Daoy (cell line): Measurements from ENCODE around the gene CNOT2. TPM values are rescaled to one million over a fixed set of nuclear protein-coding genes. Genes with fewer than 3 reads are reported as not detected.

Experiments
- DNase-seq: peaks from one replicate; pipeline ENCODE4 v3.0.0-alpha.2; 2015; ENCODE audit warnings: low read depth
- total RNA-seq: library from RNA; depleted of rRNA; stranded (reverse); fragments of >200 nt; shearing (Covaris generic); gene quantifications from 2 replicates; pipeline ENCODE4 v1.2.3, GENCODE V29; 2014

CNOT2 gene
- total RNA-seq, 1 experiment from 2014 or later: 143 TPM

DNA sequence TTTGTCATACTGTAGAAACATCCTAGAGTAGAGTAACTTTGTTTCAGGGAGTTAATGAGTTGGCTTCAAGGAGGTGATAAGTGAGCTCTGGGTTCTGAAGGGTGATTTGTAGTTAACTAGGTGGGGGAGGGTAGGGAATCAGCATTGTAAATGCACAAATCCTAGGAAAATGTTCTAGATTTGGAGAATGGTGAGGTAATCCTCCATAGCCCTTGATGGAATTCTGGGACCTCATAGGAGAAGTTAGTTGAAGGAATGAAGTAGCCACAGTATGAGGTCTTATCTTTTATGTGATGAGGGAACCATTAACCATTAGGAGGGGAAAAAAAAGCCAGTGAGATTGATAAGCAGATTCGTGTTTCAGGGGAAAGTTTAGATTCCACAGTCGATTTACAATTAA, 8.0 kb downstream of the CNOT2 start:
- DNase-seq: no peak

DNA sequence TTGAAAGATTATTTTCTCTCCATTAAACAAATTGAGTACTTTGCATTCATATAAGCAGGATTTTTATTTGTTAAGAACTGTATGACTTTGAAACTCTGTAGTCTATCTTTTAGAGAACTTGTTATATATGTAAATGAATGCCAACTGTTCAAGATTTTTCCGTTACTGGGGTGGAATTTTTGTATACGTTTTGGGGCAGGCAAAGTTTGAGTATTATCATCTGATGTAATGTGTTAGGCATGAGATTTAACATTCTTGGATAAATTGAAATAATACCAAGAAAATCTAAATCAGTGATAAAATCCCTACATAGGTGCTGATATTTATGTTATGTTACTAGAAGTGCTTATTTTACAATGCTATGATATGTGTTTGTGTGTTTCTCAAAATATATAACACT, 8.4 kb downstream of the CNOT2 start:
- no peak for DNase-seq

DNA sequence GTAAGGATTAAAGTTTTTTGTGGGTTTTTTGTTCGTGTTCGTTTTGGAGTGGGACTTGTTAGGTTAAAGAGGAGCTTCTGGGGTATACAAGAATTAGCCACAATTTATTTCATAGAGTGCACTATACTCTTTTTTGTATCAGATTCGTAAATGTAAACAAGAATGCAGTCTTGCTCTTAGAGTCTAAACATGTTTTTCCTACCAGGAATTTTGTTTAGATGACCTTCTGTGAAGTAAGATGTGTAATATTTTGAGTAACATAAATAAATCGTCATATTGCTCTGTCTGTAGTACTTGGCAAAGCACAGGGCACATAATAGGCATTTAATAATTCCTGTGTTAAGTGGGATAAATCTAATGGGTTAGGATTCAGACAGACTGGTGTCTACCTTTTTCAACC, 9.6 kb downstream of the CNOT2 start:
- no peak for DNase-seq

DNA sequence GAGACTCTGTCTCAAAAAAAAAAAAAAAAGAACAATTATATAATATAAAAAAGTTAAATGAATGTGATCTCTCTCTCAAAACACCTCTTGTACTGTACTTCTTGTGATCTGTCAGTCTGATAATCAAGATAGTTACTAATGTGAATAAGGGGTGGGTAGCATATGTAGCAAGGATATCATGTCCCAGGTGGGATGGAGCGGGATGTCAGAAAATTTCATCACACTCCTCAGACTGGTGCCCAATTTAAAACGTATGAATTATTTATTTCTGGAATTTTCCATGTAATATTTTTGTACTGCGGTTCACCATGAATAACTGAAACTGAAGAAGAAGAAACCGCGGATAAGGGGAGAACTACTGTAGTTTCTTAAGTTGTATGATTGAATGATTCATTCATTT, 11.0 kb downstream of the CNOT2 start:
- DNase-seq: no peak

DNA sequence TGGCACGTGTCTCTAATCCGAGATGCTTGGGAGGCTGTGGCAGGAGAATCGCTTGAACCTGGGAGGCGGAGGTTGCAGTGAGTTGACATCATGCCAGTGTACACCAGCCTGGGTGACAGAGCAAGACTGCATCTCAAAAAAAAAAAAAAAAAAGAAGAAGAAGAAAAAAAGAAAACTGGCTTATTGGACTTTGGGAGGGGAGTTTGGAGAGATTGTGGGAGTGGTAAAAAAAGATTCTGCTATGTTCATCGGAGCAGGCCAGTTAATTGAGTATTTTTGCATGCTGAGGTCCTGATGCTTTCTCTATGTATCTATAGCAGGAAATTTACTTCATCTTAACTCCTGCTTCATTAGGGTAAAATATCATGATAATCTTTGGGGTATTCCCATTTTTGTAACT, 11.6 kb downstream of the CNOT2 start:
- no peak for DNase-seq

DNA sequence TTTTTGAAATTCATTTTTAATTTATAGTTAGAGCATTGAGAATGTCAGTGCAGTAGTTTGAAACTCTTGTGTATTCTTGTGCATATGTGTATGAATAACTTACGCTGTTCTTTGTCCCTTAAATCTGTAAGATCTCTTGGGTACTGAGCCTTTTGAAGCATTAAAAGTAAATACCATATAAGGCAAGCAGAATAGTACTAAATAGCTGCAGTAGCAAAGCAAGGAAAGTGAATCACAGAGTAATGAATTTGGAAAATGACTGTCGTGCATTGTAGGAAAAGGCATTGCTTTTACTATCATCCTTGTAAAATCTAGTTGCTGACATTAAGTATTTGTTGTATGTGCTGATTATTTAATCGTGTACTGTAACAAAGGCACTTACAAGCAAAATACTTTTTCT, 12.1 kb downstream of the CNOT2 start:
- DNase-seq: no peak

DNA sequence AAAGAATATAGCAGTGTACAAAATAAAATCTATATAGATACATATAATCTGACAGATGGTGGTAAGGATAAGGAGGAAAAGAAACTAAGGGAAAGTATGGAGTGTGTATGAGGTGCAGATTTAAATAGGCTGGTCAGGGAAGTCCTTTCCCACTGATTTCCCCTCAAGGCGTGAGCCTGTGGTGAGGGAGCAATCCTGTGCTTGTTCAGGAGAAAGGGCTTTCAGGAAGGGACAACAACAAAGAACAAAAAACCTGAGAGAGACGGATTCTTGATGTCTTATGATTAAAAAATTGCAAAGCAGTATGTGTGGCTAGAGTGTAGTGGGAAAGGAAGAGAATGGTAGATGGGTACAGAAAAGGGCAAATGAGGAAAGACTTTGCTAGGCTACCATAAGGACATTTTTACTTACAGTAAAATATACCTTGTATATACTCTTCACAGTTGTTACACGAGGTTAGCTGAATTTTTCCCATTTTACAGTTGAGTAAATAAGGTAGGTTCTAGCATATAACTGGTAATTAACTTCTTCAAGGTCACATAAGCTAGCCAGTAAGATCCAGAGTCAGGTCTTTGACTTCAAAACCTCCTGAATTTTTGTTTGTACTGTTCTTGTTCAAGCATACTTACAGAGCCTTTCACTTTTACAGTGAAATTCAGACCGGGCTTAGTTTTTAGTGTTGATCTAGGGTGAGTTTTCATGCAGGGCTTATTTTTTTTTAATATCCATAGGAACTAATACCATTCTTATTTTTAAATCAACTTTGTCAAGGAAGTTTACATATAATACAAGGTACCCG, 15.6 kb downstream of the CNOT2 start:
- peak; percentile 3 for DNase-seq

DNA sequence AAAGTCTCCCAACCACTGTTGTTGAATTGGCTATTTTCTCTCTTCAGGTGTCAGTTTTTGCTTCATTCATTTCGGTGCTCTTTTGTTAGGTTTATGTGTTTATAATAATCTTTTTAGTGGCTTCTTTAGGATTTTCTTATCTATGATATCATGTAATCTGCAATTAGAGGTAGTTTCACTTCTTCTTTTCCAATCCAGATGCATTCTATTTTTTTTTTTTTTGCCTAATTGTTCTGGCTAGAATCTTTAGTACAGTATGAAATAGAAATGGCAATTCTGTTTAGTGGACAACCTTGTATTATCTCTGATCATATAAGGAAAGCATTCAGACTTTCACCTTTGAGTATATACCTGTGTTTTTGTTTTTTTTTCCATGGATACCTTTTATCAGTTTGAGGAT, 17.4 kb downstream of the CNOT2 start:
- DNase-seq: no peak

DNA sequence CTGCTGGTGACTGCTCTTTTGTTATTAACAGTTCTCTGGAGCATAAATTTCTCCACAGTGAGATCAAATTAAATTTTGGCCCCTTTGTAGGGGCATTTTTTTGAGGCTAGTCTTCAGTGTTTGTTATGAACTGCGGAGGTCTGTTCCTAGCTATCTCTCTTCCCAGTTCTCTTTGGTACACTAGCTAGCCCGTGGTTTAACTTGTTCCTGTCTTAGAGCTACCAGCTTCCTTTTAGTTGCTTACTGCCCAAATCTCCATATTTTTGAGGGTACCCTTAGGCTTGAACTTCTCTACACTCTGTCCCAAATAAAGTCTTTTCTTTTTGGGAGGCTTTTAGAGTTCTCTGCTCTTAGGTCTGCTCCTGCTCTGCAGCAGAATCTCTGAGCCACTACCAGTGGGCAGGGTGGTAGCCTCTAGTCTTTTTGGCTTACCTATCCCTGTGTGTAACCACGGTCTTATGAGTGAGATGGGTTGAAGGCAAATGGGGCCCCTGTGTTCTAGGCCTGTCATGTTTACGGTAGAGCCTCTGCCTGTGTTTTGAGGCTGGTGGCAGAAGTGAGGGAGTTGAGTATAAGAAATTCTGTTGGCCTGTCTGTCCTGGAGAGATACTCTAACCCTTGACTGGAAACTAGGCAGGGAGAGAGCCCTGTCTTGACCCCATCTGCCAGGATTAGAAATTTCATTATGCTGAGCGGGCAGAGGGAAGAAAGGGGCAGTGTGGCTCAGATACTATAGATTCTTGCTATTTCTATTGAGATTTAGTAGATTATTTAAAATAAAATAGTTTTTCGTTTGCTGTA, 21.0 kb downstream of the CNOT2 start:
- DNase-seq: no peak

DNA sequence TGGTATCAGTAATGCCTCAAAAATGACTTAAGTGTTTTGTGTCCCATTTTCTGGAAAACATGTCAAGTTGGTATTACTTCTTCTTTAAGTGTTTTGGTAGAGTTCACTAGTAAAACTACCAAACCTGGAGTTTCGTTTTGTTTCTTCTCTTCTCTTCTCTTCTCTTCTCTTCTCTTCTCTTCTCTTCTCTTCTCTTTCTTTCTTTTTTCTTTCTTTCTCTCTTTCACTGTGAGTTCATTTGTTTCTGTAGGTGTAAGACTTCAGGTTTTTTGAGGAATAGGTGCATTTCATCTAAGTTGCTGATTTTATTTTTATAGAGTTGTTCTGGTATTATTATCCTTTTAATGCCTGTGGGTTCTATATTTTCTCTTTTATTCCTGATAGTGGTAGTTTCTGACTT, 21.9 kb downstream of the CNOT2 start:
- no peak for DNase-seq

DNA sequence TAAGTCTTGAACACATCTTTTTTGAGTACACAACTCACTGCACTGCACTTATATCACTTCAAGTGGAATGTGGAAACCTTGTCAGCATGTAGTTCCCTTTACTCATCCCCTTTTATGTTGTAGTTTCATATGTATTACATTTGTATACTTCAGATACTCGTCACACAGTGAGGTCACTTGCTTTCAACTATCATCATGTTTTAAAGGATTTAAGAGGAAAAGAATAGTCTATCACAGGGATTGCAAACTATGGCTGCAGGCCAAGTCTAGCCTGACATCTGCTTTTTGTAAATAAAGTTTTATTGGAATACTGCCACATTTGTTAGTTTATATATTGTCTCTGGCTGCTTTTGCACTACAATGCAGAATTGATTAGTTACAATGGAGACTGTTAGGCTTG, 24.3 kb downstream of the CNOT2 start:
- DNase-seq: no peak

DNA sequence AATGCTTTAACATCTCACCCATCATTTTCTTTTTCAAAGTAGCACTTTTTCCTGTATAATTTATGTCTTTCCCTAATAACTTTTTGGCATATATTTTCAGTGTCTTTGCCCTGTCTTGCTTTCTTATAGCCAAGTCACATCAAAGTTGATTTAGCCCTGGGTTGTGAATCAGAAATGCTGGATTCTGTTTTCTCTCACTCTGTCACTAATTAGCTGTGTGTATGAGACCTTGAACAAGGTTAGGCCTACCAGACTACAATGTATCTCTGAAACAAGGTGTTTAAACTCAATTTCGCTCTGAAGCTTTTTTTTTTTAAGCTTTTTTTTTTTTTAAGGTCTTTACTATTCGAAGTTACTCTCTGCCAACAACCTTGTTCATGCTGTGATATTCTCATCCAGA, 25.7 kb downstream of the CNOT2 start:
- DNase-seq: no peak

DNA sequence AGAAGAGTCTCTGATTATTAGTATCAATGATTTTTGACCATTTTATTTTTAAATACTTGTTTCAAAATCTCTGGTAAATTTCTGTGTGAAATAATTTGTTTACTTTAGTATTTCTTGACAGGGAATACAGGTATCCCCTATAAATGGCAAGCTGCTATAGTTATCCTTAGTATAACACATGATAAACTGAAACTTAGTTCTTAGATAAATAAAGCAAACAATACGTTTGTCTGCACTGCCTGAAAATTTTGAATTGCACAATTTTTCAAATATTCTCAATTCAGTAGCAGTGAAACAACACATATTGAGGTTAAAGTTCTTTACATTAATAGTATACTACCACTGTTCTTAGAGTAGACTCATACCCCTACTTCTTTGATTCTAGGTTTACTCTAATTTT, 26.9 kb downstream of the CNOT2 start:
- DNase-seq: no peak

DNA sequence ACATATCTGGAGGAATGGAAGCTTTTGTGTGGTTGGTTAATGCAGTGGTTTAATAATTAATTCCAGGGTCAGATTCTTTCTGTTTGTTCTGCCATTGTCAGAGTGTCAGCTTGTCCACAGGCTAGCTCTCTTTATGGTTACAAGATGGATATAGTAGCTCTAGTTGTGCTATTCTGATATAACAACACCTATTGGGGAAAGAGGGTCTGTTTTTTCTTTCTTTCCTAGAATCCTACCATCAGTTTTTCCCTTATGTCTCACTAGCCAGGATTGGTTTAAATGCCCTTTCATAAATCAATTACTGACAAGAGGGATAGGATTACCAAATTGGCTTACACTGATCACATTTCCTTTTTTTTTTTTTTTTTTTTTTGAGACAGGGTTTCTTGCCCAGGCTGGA, 27.8 kb downstream of the CNOT2 start:
- DNase-seq: no peak

DNA sequence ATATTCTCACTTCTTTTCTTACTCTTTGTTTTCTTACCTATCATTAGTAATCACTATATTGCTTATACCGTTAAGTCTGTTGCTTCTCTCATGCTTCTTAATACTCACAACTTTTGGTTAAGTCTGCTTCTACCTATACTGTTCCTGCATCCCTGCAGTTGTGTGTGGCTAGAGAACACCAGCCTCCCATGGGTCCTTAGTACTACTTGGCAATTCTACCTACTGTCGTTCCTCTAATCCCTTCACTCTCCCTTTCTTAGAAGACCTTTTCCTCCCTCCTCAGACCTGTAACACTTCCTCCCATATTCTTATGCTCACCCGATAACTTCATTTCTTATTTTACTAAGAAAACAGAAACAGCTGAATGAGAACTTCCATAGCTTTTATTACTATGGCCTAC, 29.3 kb downstream of the CNOT2 start:
- no peak for DNase-seq

DNA sequence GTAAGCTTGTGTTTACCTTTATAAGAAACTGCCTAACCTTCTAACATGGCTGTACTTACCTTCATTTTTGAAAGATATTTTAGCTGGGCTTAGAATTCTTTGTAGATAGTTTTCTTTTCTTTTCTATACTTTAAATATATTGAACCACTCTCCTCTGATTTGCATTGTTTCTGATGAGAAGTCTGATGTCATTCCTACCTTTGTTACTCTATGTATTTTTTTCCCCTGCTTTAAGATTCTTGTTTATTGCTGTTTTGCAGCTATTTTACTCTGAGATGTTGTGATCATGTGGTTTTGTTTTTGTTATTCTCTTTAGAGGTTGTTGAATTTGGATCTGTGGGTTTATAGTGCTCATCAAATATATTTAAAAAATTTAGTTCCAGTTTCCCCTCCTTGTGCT, 31.8 kb downstream of the CNOT2 start:
- DNase-seq: no peak

DNA sequence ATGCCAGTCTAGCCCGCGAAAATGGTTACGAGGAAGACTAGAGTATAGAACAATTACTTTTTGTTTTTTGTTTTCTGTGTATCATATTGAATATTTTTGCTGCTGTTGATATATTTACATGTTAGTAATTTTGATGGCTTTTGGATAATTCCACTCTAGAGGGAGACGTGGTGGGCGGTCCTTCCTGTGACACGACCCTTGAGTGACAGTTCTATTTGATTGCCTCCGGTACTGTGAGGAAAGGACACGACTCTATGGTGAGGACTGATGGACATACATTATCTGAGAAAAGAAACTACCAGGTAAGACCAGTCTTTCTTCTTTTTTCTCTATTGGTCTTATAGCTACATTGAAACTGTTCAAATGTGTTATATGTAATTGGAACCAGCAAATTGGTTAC, 34.7 kb downstream of the CNOT2 start:
- no peak for DNase-seq

DNA sequence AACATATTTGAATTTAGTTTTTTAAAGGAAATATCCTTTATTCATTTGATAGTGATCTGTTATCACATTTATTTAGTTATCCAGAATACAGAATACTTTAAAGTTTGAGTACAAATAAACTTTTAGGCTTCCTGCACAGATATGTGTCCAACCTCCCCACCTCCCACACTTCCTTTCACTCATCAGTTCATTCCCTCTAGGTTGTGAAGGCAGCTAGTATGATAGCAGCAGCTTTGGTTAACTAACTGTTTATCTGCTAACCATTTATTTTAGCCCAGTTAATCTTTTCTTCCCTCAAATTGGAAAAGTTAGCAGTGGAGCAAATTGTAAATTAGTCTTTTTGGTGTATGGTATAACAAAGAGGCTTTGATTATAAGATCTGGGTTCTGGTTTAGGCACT, 35.7 kb downstream of the CNOT2 start:
- DNase-seq: no peak

DNA sequence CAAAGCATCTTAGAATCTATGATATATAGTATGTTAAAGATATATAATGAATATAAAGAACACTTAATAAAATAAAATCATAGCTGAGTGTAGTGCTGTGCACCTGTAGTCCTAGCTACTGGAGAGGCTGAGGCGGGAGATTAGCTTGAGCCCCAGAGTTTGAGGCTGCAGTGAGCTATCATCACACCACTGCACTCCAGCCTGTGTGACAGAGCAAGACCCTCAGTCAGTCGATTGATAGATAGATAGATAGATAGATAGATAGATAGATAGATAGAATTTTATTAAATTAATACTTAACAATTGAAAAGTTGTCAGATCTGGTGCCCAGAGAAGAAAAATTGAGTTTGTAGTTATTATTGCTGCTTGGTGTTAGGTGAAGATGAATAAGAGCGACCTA, 40.0 kb downstream of the CNOT2 start:
- no peak for DNase-seq

DNA sequence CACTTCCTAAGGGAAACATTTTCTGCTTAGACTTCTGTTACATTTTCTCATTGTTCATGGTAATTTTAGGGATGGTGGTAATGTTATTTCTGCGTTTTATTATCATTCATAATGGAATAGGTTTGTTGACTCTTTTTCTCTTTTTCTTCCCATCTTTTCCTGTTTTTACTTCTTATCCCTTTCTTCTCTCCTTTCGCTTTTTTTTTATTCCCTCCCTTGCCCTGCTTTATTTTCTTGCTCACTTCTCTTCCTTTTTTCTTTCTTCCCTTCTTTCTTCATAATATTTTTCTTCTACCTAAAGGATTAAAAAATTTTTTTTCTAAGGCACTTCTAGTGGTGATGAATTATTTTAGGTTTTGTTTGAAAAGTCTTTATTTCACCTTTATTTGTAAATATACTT, 45.6 kb downstream of the CNOT2 start:
- DNase-seq: no peak

DNA sequence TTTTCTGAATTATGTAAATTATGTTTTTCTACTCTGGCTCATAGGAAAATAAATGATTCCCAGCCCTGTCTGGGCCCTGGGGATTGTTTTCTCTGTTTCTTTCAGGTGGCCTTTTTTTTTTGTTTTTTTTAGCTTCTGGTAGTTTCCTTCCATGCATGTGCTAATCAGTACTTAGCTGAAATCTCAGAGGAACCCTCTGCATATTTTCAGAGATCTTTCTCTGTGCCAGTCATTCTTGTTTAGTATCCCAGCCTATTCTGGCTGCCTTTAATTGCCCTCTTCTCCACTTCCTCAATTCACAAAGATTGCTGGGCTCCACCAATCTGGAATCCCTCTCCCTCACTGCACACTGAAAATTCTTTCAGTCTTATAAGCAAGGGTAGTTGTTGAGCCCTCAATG, 46.9 kb downstream of the CNOT2 start:
- DNase-seq: no peak

DNA sequence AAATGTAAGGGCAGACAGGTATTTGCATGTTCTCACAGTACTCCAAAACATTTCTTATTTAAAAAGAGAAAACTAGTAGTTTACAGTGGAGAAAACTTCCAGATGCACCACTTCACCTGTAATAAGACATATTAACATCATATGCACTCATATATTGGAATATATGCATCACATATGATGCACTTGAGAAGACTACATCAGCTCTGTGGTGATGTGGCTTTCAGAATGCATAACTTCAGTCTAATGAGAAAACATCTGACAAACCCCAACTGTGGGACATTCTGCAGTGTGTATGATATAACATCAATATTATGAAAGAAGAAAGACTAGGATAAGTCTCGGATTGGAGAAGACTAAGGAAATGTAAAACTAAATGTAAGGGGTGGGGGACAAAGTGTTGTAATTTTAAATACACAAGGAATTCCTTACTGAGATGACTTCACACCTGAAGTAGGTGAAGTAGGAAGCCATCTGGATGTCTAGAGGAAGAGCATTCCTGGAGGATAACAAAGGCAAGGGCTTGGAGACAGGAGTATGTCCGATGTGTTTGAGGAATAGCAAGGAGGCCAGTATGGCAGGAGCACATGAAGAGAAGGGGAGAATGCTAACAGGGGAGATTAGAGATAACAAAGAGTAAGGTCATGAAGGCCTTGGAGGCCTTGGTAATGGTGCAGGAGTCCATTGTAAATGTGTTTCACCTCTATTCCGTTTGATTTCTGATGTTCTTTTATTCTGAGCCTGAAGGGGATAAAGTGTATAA, 49.0 kb downstream of the CNOT2 start:
- DNase-seq: no peak
